Heart left ventricle (tissue), 16 donors: Measurements from ENCODE around the gene UGCG. TPM values are rescaled to one million over a fixed set of nuclear protein-coding genes. Genes with fewer than 3 reads are reported as not detected.
A peak's percentile ranks its signal among the peaks of the same experiment; 100 is the strongest.

Source experiments
- ATAC-seq, 4 donors: fragments of 200-7000 bp; cut with Tn5 transposase; one replicate each; pipeline ENCODE4 v1.9.1; 2020 to 2022; ENCODE audit warnings: moderate library complexity in 4 of 4, mild to moderate bottlenecking in 3 of 4, moderate number of reproducible peaks in 1 of 4
- DNase-seq, 5 donors: peaks; one replicate each; pipeline ENCODE4 v3.0.0-alpha.2; 2020
- H3K27ac ChIP-seq, 12 donors: fragments of 200-600 bp; sonication (generic) in 4 of 12; one replicate each; pipeline versions ENCODE4 v1.5.0 to v1.8.0; 2016 to 2022; ENCODE audit warnings: mild to moderate bottlenecking in 2 of 12
- H3K27me3 ChIP-seq, 9 donors: fragments of 200-600 bp; sonication (generic) in 2 of 9; one replicate each; pipeline versions ENCODE4 v1.5.1 to v1.8.0; 2016 to 2022; ENCODE audit warnings: mild to moderate bottlenecking in 3 of 9
- H3K36me3 ChIP-seq, 9 donors: fragments of 200-600 bp; sonication (generic) in 2 of 9; one replicate each; pipeline versions ENCODE4 v1.5.0 to v1.8.0; 2018 to 2022; ENCODE audit warnings: mild to moderate bottlenecking in 2 of 9
- H3K4me1 ChIP-seq, 12 donors: fragments of 200-600 bp; sonication (generic) in 4 of 12; one replicate each; pipeline versions ENCODE4 v1.5.0 to v1.8.0; 2016 to 2022; ENCODE audit warnings: mild to moderate bottlenecking in 3 of 12
- H3K4me3 ChIP-seq, 12 donors: fragments of 200-600 bp; sonication (generic) in 4 of 12; one replicate each; pipeline versions ENCODE4 v1.5.0 to v1.8.0; 2017 to 2022; ENCODE audit warnings: mild to moderate bottlenecking in 9 of 12, moderate library complexity in 4 of 12
- H3K9me3 ChIP-seq, 12 donors: fragments of 200-600 bp; sonication (generic) in 4 of 12; one replicate each; pipeline versions ENCODE4 v1.5.0 to v1.8.0; 2016 to 2022; ENCODE audit warnings: mild to moderate bottlenecking in 1 of 12
- CTCF ChIP-seq, 12 donors: fragments of 200-600 bp; sonication (generic) in 4 of 12; IDR thresholded peaks; one replicate each; pipeline versions ENCODE4 v1.5.0 to v1.8.0; 2018 to 2022; ENCODE audit warnings: antibody characterized with exemption in 12 of 12, mild to moderate bottlenecking in 5 of 12
- POLR2A ChIP-seq, 2 donors: fragments of 450-650 bp; IDR thresholded peaks; one replicate each; pipeline ENCODE4 v1.6.1; 2017; ENCODE audit warnings: antibody characterized with exemption in 2 of 2, mild to moderate bottlenecking in 2 of 2, moderate library complexity in 2 of 2
- WGBS, 4 donors: extraction: QIAGEN DNeasy Blood & Tissue Kit in 2 of 4; methylation state at CpG; one replicate each; pipeline versions ENCODE4 v1.1.5 to v1.1.7; 2013 to 2018; 5-methylcytosine and 5-hydroxymethylcytosine counted together
- intact Hi-C, 10 donors: fragments of 100-400 bp; cut with DNase I; formaldehyde crosslinking; loops; one replicate each; pipeline versions ENCODE4 v1.11.1 to v1.14.2; 2022
- polyA plus RNA-seq, 2 donors: library from polyadenylated mRNA; stranded (reverse); fragments of 200-250 nt; gene quantifications; one replicate each; pipeline ENCODE4 v1.2.3, GENCODE V29; 2013
- total RNA-seq, 9 donors: library from RNA; depleted of rRNA in 2 of 9; stranded (reverse); fragments of >200 nt in 2 of 9; fragmentation: NEBNext Ultra II Directional in 3 of 9; extraction: Animal tissue kit (Norgen Biotek cat#: 25700) in 3 of 9; gene quantifications; one replicate each; pipeline versions ENCODE4 v1.1.0 to v1.2.4, GENCODE V29; 2016 to 2023
- donor health status: ischemic (EF 13 %, LVEDD 7.1; RV severe dilation, severe dysfunction).
- donor health status: healthy with polysubstance abuse.
- donor health status: DM: no; HTN: yes; CAD: no.
- donor health status: DM: no; HTN: no; CAD: no.
- donor health status: ischemic (EF 25% LVEDD 6.9; RV normal size, moderate dysfunction).
- donor health status: ischemic (EF 25% LVEDD 5.7; RV mildly dilated, moderate dysfunction).
- donor health status: healthy.
- donor health status: DM: yes; HTN: yes; CAD: no.
- donor health status: ischemic (EF 35%, LVEDD 5.7; RV mildly dilated, moderate dysfunction).
- donor health status: nonischemic (EF 11% LVEDD 7.7; RV severe dilation, severe dysfunction).
- donor health status: DM: yes; HTN: yes; CAD: no.
- donor health status: PGD.
- donor health status: ischemic (EF 29% LVEDD 5.4; RV normal size, mild dysfunction).
- donor health status: nonischemic (EF 23%, LVEDD 6.1; RV moderate dilation, normal function).

The UGCG gene
- total and polyA plus RNA-seq, 11 donors: 10.0 to 52.0 (median 17.5) TPM

- TF ChIP-seq POLR2A (IDR thresholded peaks at IDR 0.05) (no peak), CTCF (IDR thresholded peaks at IDR 0.05) (no peak)
- Histone ChIP-seq H3K27me3 (no peaks in the 10 kb centered on the region), H3K9me3 (no peaks in the 10 kb centered on the region), H3K4me3 (no peak overlapping the region), H3K4me1 (peaks cover 0 to 86% (median 29%) of the 10 kb centered on the region in 12 donors), H3K36me3 (peaks cover 0 to 40% (median 4%) of the 10 kb centered on the region in 9 donors), H3K27ac (no peak overlapping the region)
- 90 to 94% (median 92%) methylated on average over 6 of the region's 6 CpGs for WGBS, 4 donors
- intact Hi-C loops: no loop called here
- ATAC-seq (no peak), DNase-seq (no peak)
Measured at GRCh38 chr9:111913159-111913558, 16.5 kb downstream of the UGCG start.

- peak in 3 of 4 donors; percentile 38 to 67 (median 63) for ATAC-seq
- Histone ChIP-seq H3K4me1 (peaks cover 0 to 72% (median 18%) of the 10 kb centered on the region in 12 donors), H3K9me3 (no peaks in the 10 kb centered on the region), H3K27ac (no peak overlapping the region), H3K4me3 (no peak overlapping the region), H3K27me3 (no peaks in the 10 kb centered on the region), H3K36me3 (peaks cover 0 to 52% (median 6%) of the 10 kb centered on the region in 9 donors)
- 38 to 42% (median 39%) methylated on average over 4 of the region's 4 CpGs for WGBS, 4 donors
- no peak for TF ChIP-seq POLR2A (IDR thresholded peaks at IDR 0.05)
- no peak for TF ChIP-seq CTCF (IDR thresholded peaks at IDR 0.05)
- no peak for DNase-seq
- intact Hi-C loops: no loop called here
Measured at GRCh38 chr9:111914749-111915424, 18.3 kb downstream of the UGCG start.

GRCh38 chr9:111915425-111915758 is 18.8 kb downstream of the UGCG start:
- WGBS, 4 donors: 75 to 92% (median 84%) methylated on average over 3 of the region's 3 CpGs
- Histone ChIP-seq H3K4me3 (no peak overlapping the region), H3K9me3 (no peaks in the 10 kb centered on the region), H3K4me1 (peaks cover 0 to 70% (median 16%) of the 10 kb centered on the region in 12 donors), H3K27ac (no peak overlapping the region), H3K27me3 (no peaks in the 10 kb centered on the region), H3K36me3 (peaks cover 0 to 57% (median 8%) of the 10 kb centered on the region in 9 donors)
- intact Hi-C loops: no loop called here
- TF ChIP-seq POLR2A (IDR thresholded peaks at IDR 0.05) (no peak), CTCF (IDR thresholded peaks at IDR 0.05) (no peak)
- DNase-seq (no peak), ATAC-seq (no peak)

- Histone ChIP-seq H3K27me3 (no peaks in the 10 kb centered on the region), H3K4me1 (peaks cover 0 to 63% (median 16%) of the 10 kb centered on the region in 12 donors), H3K4me3 (no peak overlapping the region), H3K27ac (peak overlapping the region in 1 of 12 donors; percentile 28), H3K36me3 (peaks cover 0 to 66% (median 8%) of the 10 kb centered on the region in 9 donors), H3K9me3 (no peaks in the 10 kb centered on the region)
- intact Hi-C loops: no loop called here
- 79 to 91% (median 85%) methylated on average over 3 of the region's 3 CpGs for WGBS, 4 donors
- no peak for DNase-seq
- TF ChIP-seq POLR2A (IDR thresholded peaks at IDR 0.05) (no peak), CTCF (IDR thresholded peaks at IDR 0.05) (no peak)
- no peak for ATAC-seq
Measured at GRCh38 chr9:111916234-111916645, 19.6 kb downstream of the UGCG start.
